ENCODE data around the gene TDRD3.
"Not testable (repeated sequence)": the region's sequence is repeated elsewhere in the genome, so short reads cannot be mapped to it uniquely, and the experiment has no call there.

TDRD3 gene

GRCh38 chr13:60370343-60370742 is 26.7 kb upstream of the TDRD3 start:
- Histone ChIP-seq H3K36me3 (ENCODE audit: control insufficient read depth in 2 of 2, insufficient read depth in 2 of 2, low read length in 2 of 2) (no peaks in the 10 kb centered on the region), H3K4me1 (ENCODE audit: control insufficient read depth, insufficient read depth, low read length) (no peaks in the 10 kb centered on the region), H3K9me3 (ENCODE audit: control insufficient read depth in 2 of 2, low read length in 2 of 2) (no peaks in the 10 kb centered on the region), H3K27me3 (ENCODE audit: control insufficient read depth in 1 of 2, insufficient read depth in 2 of 2, low read length in 2 of 2) (no peaks in the 10 kb centered on the region), H3K27ac (ENCODE audit: low read length) (no peak overlapping the region), H3K4me3 (ENCODE audit: low read length in 2 of 2) (no peak overlapping the region), H3K9ac (ENCODE audit: low read length in 2 of 2) (no peak overlapping the region)

GRCh38 chr13:60372141-60372540 is 24.9 kb upstream of the TDRD3 start:
- Histone ChIP-seq H3K4me1 (ENCODE audit: control insufficient read depth, insufficient read depth, low read length) (no peaks in the 10 kb centered on the region), H3K27me3 (ENCODE audit: control insufficient read depth in 1 of 2, insufficient read depth in 2 of 2, low read length in 2 of 2) (no peaks in the 10 kb centered on the region), H3K9me3 (ENCODE audit: control insufficient read depth in 2 of 2, low read length in 2 of 2) (no peaks in the 10 kb centered on the region), H3K36me3 (ENCODE audit: control insufficient read depth in 2 of 2, insufficient read depth in 2 of 2, low read length in 2 of 2) (no peaks in the 10 kb centered on the region), H3K4me3 (ENCODE audit: low read length in 2 of 2) (no peak overlapping the region), H3K27ac (ENCODE audit: low read length) (no peak overlapping the region), H3K9ac (ENCODE audit: low read length in 2 of 2) (no peak overlapping the region)

- not testable (repeated sequence) for H3K4me1 ChIP-seq (ENCODE audit: control insufficient read depth, insufficient read depth, low read length); H3K4me3 ChIP-seq (ENCODE audit: low read length in 2 of 2); H3K36me3 ChIP-seq (ENCODE audit: control insufficient read depth in 2 of 2, insufficient read depth in 2 of 2, low read length in 2 of 2); H3K9ac ChIP-seq (ENCODE audit: low read length in 2 of 2); H3K27ac ChIP-seq (ENCODE audit: low read length); H3K27me3 ChIP-seq (ENCODE audit: control insufficient read depth in 1 of 2, insufficient read depth in 2 of 2, low read length in 2 of 2); H3K9me3 ChIP-seq (ENCODE audit: control insufficient read depth in 2 of 2, low read length in 2 of 2)
Measured at GRCh38 chr13:60379282-60379681, 17.7 kb upstream of the TDRD3 start.

GRCh38 chr13:60379837-60380565 is 17.0 kb upstream of the TDRD3 start:
- Histone ChIP-seq H3K27me3 (ENCODE audit: control insufficient read depth in 1 of 2, insufficient read depth in 2 of 2, low read length in 2 of 2) (no peaks in the 10 kb centered on the region), H3K4me3 (ENCODE audit: low read length in 2 of 2) (no peak overlapping the region), H3K9me3 (ENCODE audit: control insufficient read depth in 2 of 2, low read length in 2 of 2) (no peaks in the 10 kb centered on the region), H3K36me3 (ENCODE audit: control insufficient read depth in 2 of 2, insufficient read depth in 2 of 2, low read length in 2 of 2) (no peaks in the 10 kb centered on the region), H3K9ac (ENCODE audit: low read length in 2 of 2) (no peak overlapping the region), H3K4me1 (ENCODE audit: control insufficient read depth, insufficient read depth, low read length) (no peaks in the 10 kb centered on the region), H3K27ac (ENCODE audit: low read length) (no peak overlapping the region)

GRCh38 chr13:60384911-60385310 is 12.1 kb upstream of the TDRD3 start:
- Histone ChIP-seq H3K36me3 (ENCODE audit: control insufficient read depth in 2 of 2, insufficient read depth in 2 of 2, low read length in 2 of 2) (no peaks in the 10 kb centered on the region), H3K4me3 (ENCODE audit: low read length in 2 of 2) (no peak overlapping the region), H3K4me1 (ENCODE audit: control insufficient read depth, insufficient read depth, low read length) (no peaks in the 10 kb centered on the region), H3K9ac (ENCODE audit: low read length in 2 of 2) (no peak overlapping the region), H3K9me3 (ENCODE audit: control insufficient read depth in 2 of 2, low read length in 2 of 2) (no peaks in the 10 kb centered on the region), H3K27me3 (ENCODE audit: control insufficient read depth in 1 of 2, insufficient read depth in 2 of 2, low read length in 2 of 2) (no peaks in the 10 kb centered on the region), H3K27ac (ENCODE audit: low read length) (no peak overlapping the region)

GRCh38 chr13:60386250-60386649 is 10.8 kb upstream of the TDRD3 start:
- H3K27ac ChIP-seq (ENCODE audit: low read length) = no peak overlapping the region
- no peaks in the 10 kb centered on the region for H3K9me3 ChIP-seq (ENCODE audit: control insufficient read depth in 2 of 2, low read length in 2 of 2)
- no peak overlapping the region for H3K4me3 ChIP-seq (ENCODE audit: low read length in 2 of 2)
- no peaks in the 10 kb centered on the region for H3K4me1 ChIP-seq (ENCODE audit: control insufficient read depth, insufficient read depth, low read length)
- H3K9ac ChIP-seq (ENCODE audit: low read length in 2 of 2) = no peak overlapping the region
- no peaks in the 10 kb centered on the region for H3K27me3 ChIP-seq (ENCODE audit: control insufficient read depth in 1 of 2, insufficient read depth in 2 of 2, low read length in 2 of 2)
- no peaks in the 10 kb centered on the region for H3K36me3 ChIP-seq (ENCODE audit: control insufficient read depth in 2 of 2, insufficient read depth in 2 of 2, low read length in 2 of 2)

- H3K4me1 ChIP-seq (ENCODE audit: control insufficient read depth, insufficient read depth, low read length) = no peaks in the 10 kb centered on the region
Measured at GRCh38 chr13:60392131-60392530, 4.9 kb upstream of the TDRD3 start.

GRCh38 chr13:60395971-60396782 is 843 bp upstream of the TDRD3 start:
- H3K27me3 ChIP-seq (ENCODE audit: control insufficient read depth in 1 of 2, insufficient read depth in 2 of 2, low read length in 2 of 2) = no peaks in the 10 kb centered on the region
- H3K9me3 ChIP-seq (ENCODE audit: control insufficient read depth in 2 of 2, low read length in 2 of 2) = no peaks in the 10 kb centered on the region
- peak overlapping the region; percentile 93 for H3K27ac ChIP-seq (ENCODE audit: low read length)
- peak overlapping the region; percentile 89 to 91 for H3K4me3 ChIP-seq (ENCODE audit: low read length in 2 of 2)
- H3K9ac ChIP-seq (ENCODE audit: low read length in 2 of 2) = peak overlapping the region; percentile 88 to 90
- H3K4me1 ChIP-seq (ENCODE audit: control insufficient read depth, insufficient read depth, low read length) = no peaks in the 10 kb centered on the region
- H3K36me3 ChIP-seq (ENCODE audit: control insufficient read depth in 2 of 2, insufficient read depth in 2 of 2, low read length in 2 of 2) = no peaks in the 10 kb centered on the region

More at GRCh38 chr13:60392131-60392530, 4.9 kb upstream of the TDRD3 start:
- Histone ChIP-seq H3K9me3 (ENCODE audit: control insufficient read depth in 2 of 2, low read length in 2 of 2) (no peaks in the 10 kb centered on the region), H3K9ac (ENCODE audit: low read length in 2 of 2) (no peak overlapping the region), H3K27me3 (ENCODE audit: control insufficient read depth in 1 of 2, insufficient read depth in 2 of 2, low read length in 2 of 2) (no peaks in the 10 kb centered on the region), H3K27ac (ENCODE audit: low read length) (no peak overlapping the region), H3K4me3 (ENCODE audit: low read length in 2 of 2) (no peak overlapping the region), H3K36me3 (ENCODE audit: control insufficient read depth in 2 of 2, insufficient read depth in 2 of 2, low read length in 2 of 2) (no peaks in the 10 kb centered on the region)

- Histone ChIP-seq H3K9me3 (ENCODE audit: control insufficient read depth in 2 of 2, low read length in 2 of 2) (no peaks in the 10 kb centered on the region), H3K27me3 (ENCODE audit: control insufficient read depth in 1 of 2, insufficient read depth in 2 of 2, low read length in 2 of 2) (no peaks in the 10 kb centered on the region), H3K36me3 (ENCODE audit: control insufficient read depth in 2 of 2, insufficient read depth in 2 of 2, low read length in 2 of 2) (no peaks in the 10 kb centered on the region), H3K4me3 (ENCODE audit: low read length in 2 of 2) (peak overlapping the region; percentile 71 to 89), H3K4me1 (ENCODE audit: control insufficient read depth, insufficient read depth, low read length) (no peaks in the 10 kb centered on the region), H3K9ac (ENCODE audit: low read length in 2 of 2) (peak overlapping the region; percentile 65 to 92), H3K27ac (ENCODE audit: low read length) (peak overlapping the region; percentile 85)
Measured at GRCh38 chr13:60397704-60398378, 821 bp downstream of the TDRD3 start.

- H3K36me3 ChIP-seq (ENCODE audit: control insufficient read depth in 2 of 2, insufficient read depth in 2 of 2, low read length in 2 of 2) = no peaks in the 10 kb centered on the region
- peak overlapping the region; percentile 65 to 92 for H3K9ac ChIP-seq (ENCODE audit: low read length in 2 of 2)
- no peaks in the 10 kb centered on the region for H3K4me1 ChIP-seq (ENCODE audit: control insufficient read depth, insufficient read depth, low read length)
- peak overlapping the region; percentile 71 to 89 for H3K4me3 ChIP-seq (ENCODE audit: low read length in 2 of 2)
- no peaks in the 10 kb centered on the region for H3K27me3 ChIP-seq (ENCODE audit: control insufficient read depth in 1 of 2, insufficient read depth in 2 of 2, low read length in 2 of 2)
- H3K27ac ChIP-seq (ENCODE audit: low read length) = peak overlapping the region; percentile 85
- H3K9me3 ChIP-seq (ENCODE audit: control insufficient read depth in 2 of 2, low read length in 2 of 2) = no peaks in the 10 kb centered on the region
Measured at GRCh38 chr13:60398379-60398891, 1.4 kb downstream of the TDRD3 start.
